H1 (cell line): ENCODE results near the gene AP2B1. TPM values are rescaled to one million over a fixed set of nuclear protein-coding genes. Genes with fewer than 3 reads are reported as not detected.

Experiments used
- BACH1 ChIP-seq: IDR thresholded peaks from 2 replicates; pipeline ENCODE4 v1.6.1; 2012; ENCODE audit warnings: low read length, improper control_type of control experiment
- BCL11A ChIP-seq, 2 experiments: IDR thresholded peaks; one replicate each; pipeline ENCODE4 v1.6.1; 2011; ENCODE audit warnings: low read depth in 2 of 2, low read length in 2 of 2, mild to moderate bottlenecking in 2 of 2
- CBX8 ChIP-seq: fragments of 300-800, 300-1000 bp; sonication (generic); IDR thresholded peaks from 2 replicates; pipeline ENCODE4 v1.7.1; 2016; ENCODE audit warnings: low read depth, low read length, borderline replicate concordance
- CEBPB ChIP-seq: IDR thresholded peaks from 2 replicates; pipeline ENCODE4 v1.6.1; 2012; ENCODE audit warnings: low read depth, low read length
- CHD7 ChIP-seq: fragments of 300-600 bp; sonication (generic); IDR thresholded peaks from 2 replicates; pipeline ENCODE4 v1.7.1; 2012; ENCODE audit warnings: low read length, moderate library complexity, mild to moderate bottlenecking, inconsistent platforms; ENCODE audit not compliant: insufficient replicate concordance
- E2F6 ChIP-seq: IDR thresholded peaks from 2 replicates; pipeline ENCODE4 v1.6.1; 2012; ENCODE audit warnings: inconsistent platforms
- EGR1 ChIP-seq: IDR thresholded peaks from 2 replicates; pipeline ENCODE4 v1.6.1; 2011; ENCODE audit warnings: low read depth, low read length, borderline replicate concordance
- KDM1A ChIP-seq: fragments of 200-600, 300-600 bp; sonication (generic); IDR thresholded peaks from 2 replicates; pipeline ENCODE4 v1.7.1; 2016; ENCODE audit warnings: mild to moderate bottlenecking, low read length, borderline replicate concordance
- KDM4A ChIP-seq: IDR thresholded peaks from one replicate; pipeline ENCODE4 v1.7.1; 2012; ENCODE audit warnings: low read depth, mild to moderate bottlenecking, moderate library complexity, low read length, inconsistent platforms; ENCODE audit not compliant: severe bottlenecking
- POLR2A ChIP-seq, 2 experiments: IDR thresholded peaks; 1 replicate in 1 of 2; 2 replicates in 1 of 2; pipeline ENCODE4 v1.6.1; 2011; ENCODE audit warnings: low read depth in 2 of 2, low read length in 2 of 2, mild to moderate bottlenecking in 2 of 2; ENCODE audit errors: control extremely low read depth in 1 of 2
- POU5F1 ChIP-seq: IDR thresholded peaks from 2 replicates; pipeline ENCODE4 v1.6.1; 2011; ENCODE audit warnings: low read depth, mild to moderate bottlenecking, low read length, moderate library complexity
- RXRA ChIP-seq: IDR thresholded peaks from 2 replicates; pipeline ENCODE4 v1.6.1; 2011; ENCODE audit warnings: low read depth, mild to moderate bottlenecking, low read length, moderate library complexity; ENCODE audit not compliant: insufficient read depth
- TBP ChIP-seq: IDR thresholded peaks from 2 replicates; pipeline ENCODE4 v1.6.1; 2011; ENCODE audit warnings: low read depth, low read length, improper control_type of control experiment
- polyA plus RNA-seq, 7 experiments: library from polyadenylated mRNA; depleted of rRNA in 3 of 7; stranded (reverse) in 5 of 7; unstranded in 2 of 7; fragments of >200 nt in 5 of 7; fragments of 200-250 nt in 2 of 7; gene quantifications; 1 replicate in 5 of 7; 2 replicates in 1 of 7; 4 replicates in 1 of 7; pipeline versions ENCODE4 v1.2.1 to v1.2.3, GENCODE V29; 2011 to 2013; ENCODE audit warnings: missing spikeins in 2 of 7, mixed read lengths in 2 of 7
- total RNA-seq: library from RNA; stranded (reverse); fragmentation: NEBNext Ultra II Directional; extraction: Animal tissue kit (Norgen Biotek cat#: 25700); gene quantifications from 2 replicates; pipeline ENCODE4 v1.2.1, GENCODE V29; 2021

The AP2B1 gene
- total and polyA plus RNA-seq, 2 of the 8 experiments (the other 6 are each of a cell fraction or from before 2014, with no cell fraction given): 95.5 to 199 TPM

- TF ChIP-seq CHD7: no peak
- no peak for TF ChIP-seq KDM1A
- no peak for TF ChIP-seq EGR1
- TF ChIP-seq CBX8: no peak
- TF ChIP-seq BCL11A (IDR thresholded peaks at IDR 0.05; ENCODE audit: low read depth in 2 of 2, low read length in 2 of 2): no peak
- TF ChIP-seq CEBPB: no peak
- TF ChIP-seq POU5F1: no peak
- TF ChIP-seq E2F6: no peak
- TF ChIP-seq BACH1: no peak
- no peak for TF ChIP-seq KDM4A
- no peak for TF ChIP-seq RXRA
- TF ChIP-seq TBP: no peak
- TF ChIP-seq POLR2A (IDR thresholded peaks at IDR 0.05; ENCODE audit: control extremely low read depth in 1 of 2, low read depth in 2 of 2, low read length in 2 of 2): no peak
Observed at GRCh38 chr17:35766489-35766877, 179.4 kb downstream of the AP2B1 start (continued).
